Activated CD4-positive, alpha-beta T cell treated with anti-CD3 and anti-CD28 coated beads, Interleukin-2, amount 50 U/mL, for 4 hours (primary cell): ENCODE data around the gene RGS13.
A peak's percentile ranks its signal among the peaks of the same experiment; 100 is the strongest.

Experiments used
- DNase-seq, 2 experiments: peaks; one replicate each; pipeline ENCODE4 v3.0.0-alpha.2; 2020

Gene RGS13

GRCh38 chr1:192635939-192636338 lies at the start of gene RGS13:
Gene RGS13, plus strand, starts transcription at chr1:192636147. Its CDS starts 8,188 bp downstream, at chr1:192644335.
- no peak for DNase-seq

- DNase-seq: no peak
Measured at GRCh38 chr1:192587386-192588266, 48.3 kb upstream of the RGS13 start.

- DNase-seq: no peak
Measured at GRCh38 chr1:192588546-192588945, 47.4 kb upstream of the RGS13 start.

GRCh38 chr1:192589813-192590212 lies 46.1 kb upstream of the RGS13 start:
- no peak for DNase-seq

GRCh38 chr1:192592517-192592916 lies 43.4 kb upstream of the RGS13 start:
- no peak for DNase-seq

GRCh38 chr1:192592981-192593708 lies 42.8 kb upstream of the RGS13 start:
- no peak for DNase-seq

- DNase-seq: no peak
Measured at GRCh38 chr1:192595299-192595698, 40.6 kb upstream of the RGS13 start.

- DNase-seq: no peak
Measured at GRCh38 chr1:192598589-192598988, 37.4 kb upstream of the RGS13 start.

- no peak for DNase-seq
Measured at GRCh38 chr1:192600275-192600674, 35.7 kb upstream of the RGS13 start.

- DNase-seq: no peak
Measured at GRCh38 chr1:192601143-192601542, 34.8 kb upstream of the RGS13 start.

- no peak for DNase-seq
Measured at GRCh38 chr1:192601567-192601966, 34.4 kb upstream of the RGS13 start.

- DNase-seq: no peak
Measured at GRCh38 chr1:192602757-192603156, 33.2 kb upstream of the RGS13 start.

GRCh38 chr1:192603218-192603787 lies 32.6 kb upstream of the RGS13 start:
- no peak for DNase-seq

- DNase-seq: no peak
Measured at GRCh38 chr1:192604979-192605620, 30.8 kb upstream of the RGS13 start.

GRCh38 chr1:192608671-192609070 lies 27.3 kb upstream of the RGS13 start:
- no peak for DNase-seq

- DNase-seq: peak; percentile 38 to 42
Measured at GRCh38 chr1:192609110-192610079, 26.6 kb upstream of the RGS13 start.

- DNase-seq: no peak
Measured at GRCh38 chr1:192610112-192610889, 25.6 kb upstream of the RGS13 start.

GRCh38 chr1:192615055-192615454 lies 20.9 kb upstream of the RGS13 start:
- DNase-seq: no peak

- DNase-seq: no peak
Measured at GRCh38 chr1:192620071-192620635, 15.8 kb upstream of the RGS13 start.

- DNase-seq: no peak
Measured at GRCh38 chr1:192626366-192627179, 9.4 kb upstream of the RGS13 start.
